Activated naive CD8-positive, alpha-beta T cell treated with anti-CD3 and anti-CD28 coated beads, Interleukin-2, amount 10 ng/mL, durations not matched to agents 7 days and 5 days (primary cell): ENCODE data around the gene PFKFB4. TPM values are rescaled to one million over a fixed set of nuclear protein-coding genes. Genes with fewer than 3 reads are reported as not detected.

Experiments
- ATAC-seq: fragments of 150-1000 bp; cut with Tn5 transposase; one replicate; pipeline ENCODE4 v1.10.0; 2021; ENCODE audit warnings: low read depth, moderate library complexity
- POLR2A ChIA-PET: fragments of 350-600 bp; sonication (Branson Sonifier 250); formaldehyde crosslinking; loops from one replicate; lab custom pipeline; 2021; ENCODE audit warnings: antibody characterized with exemption; lab: Charles Lee
- DNase-seq: peaks from one replicate; pipeline ENCODE4 v3.0.0; 2021
- H3K27ac Mint-ChIP-seq: one replicate; pipeline ENCODE4 v1.8.0; 2022; ENCODE audit warnings: mild to moderate bottlenecking, mixed read lengths
- H3K27me3 Mint-ChIP-seq: one replicate; pipeline ENCODE4 v1.8.0; 2022; ENCODE audit warnings: mild to moderate bottlenecking, moderate library complexity, mixed read lengths
- H3K36me3 Mint-ChIP-seq: one replicate; pipeline ENCODE4 v1.8.0; 2021; ENCODE audit warnings: mild to moderate bottlenecking, mixed read lengths
- H3K4me1 Mint-ChIP-seq: one replicate; pipeline ENCODE4 v1.8.0; 2021; ENCODE audit warnings: mixed read lengths
- H3K4me3 Mint-ChIP-seq: one replicate; pipeline ENCODE4 v1.8.0; 2022; ENCODE audit warnings: mild to moderate bottlenecking, moderate library complexity, mixed read lengths
- H3K9me3 Mint-ChIP-seq: one replicate; pipeline ENCODE4 v1.8.0; 2021; ENCODE audit warnings: mixed read lengths
- total RNA-seq, 2 experiments: library from RNA; stranded (reverse); gene quantifications; one replicate each; pipeline ENCODE4 v1.2.3, GENCODE V29; 2021

PFKFB4 gene
- total RNA-seq, 2 experiments from 2014 or later, result 56.8 to 60.7 TPM

GRCh38 chr3:48528048-48528447, 28.6 kb downstream of the PFKFB4 start:
- DNase-seq (no peak), ATAC-seq (no peak)
- H3K4me3 Mint-ChIP-seq, result no peak overlapping the region
- H3K9me3 Mint-ChIP-seq, result no peaks in the 10 kb centered on the region
- no peak overlapping the region for H3K27ac Mint-ChIP-seq
- peaks cover under 1% of the 10 kb centered on the region for H3K4me1 Mint-ChIP-seq
- H3K36me3 Mint-ChIP-seq, result peaks cover 53% of the 10 kb centered on the region
- POLR2A ChIA-PET, result no interaction called here
- H3K27me3 Mint-ChIP-seq, result no peaks in the 10 kb centered on the region

- H3K9me3 Mint-ChIP-seq, result no peaks in the 10 kb centered on the region
These were observed 31.6 kb downstream of the PFKFB4 start for GRCh38 chr3:48524970-48525369.

GRCh38 chr3:48521635-48522034, 35.0 kb downstream of the PFKFB4 start:
- Mint-ChIP-seq H3K9me3 (no peaks in the 10 kb centered on the region), H3K4me1 (peaks cover 28% of the 10 kb centered on the region), H3K27me3 (no peaks in the 10 kb centered on the region), H3K4me3 (no peak overlapping the region), H3K27ac (no peak overlapping the region), H3K36me3 (peaks cover 23% of the 10 kb centered on the region)
- no peak for DNase-seq
- POLR2A ChIA-PET, result no interaction called here
- no peak for ATAC-seq

More at GRCh38 chr3:48524970-48525369, 31.6 kb downstream of the PFKFB4 start:
- DNase-seq (no peak), ATAC-seq (no peak)
- no peaks in the 10 kb centered on the region for H3K27me3 Mint-ChIP-seq
- H3K36me3 Mint-ChIP-seq, result peaks cover 44% of the 10 kb centered on the region
- peak overlapping the region; percentile 21 for H3K27ac Mint-ChIP-seq
- POLR2A ChIA-PET, result no interaction called here
- H3K4me3 Mint-ChIP-seq, result no peak overlapping the region
- H3K4me1 Mint-ChIP-seq, result peaks cover 4% of the 10 kb centered on the region

- POLR2A ChIA-PET, result interaction anchor here (1.9 kb wide), 1 partner anchor 47 kb away, joined by 4 read pairs; no protein-coding TSS in a partner anchor
- no peaks in the 10 kb centered on the region for H3K9me3 Mint-ChIP-seq
- no peaks in the 10 kb centered on the region for H3K27me3 Mint-ChIP-seq
- H3K27ac Mint-ChIP-seq, result peak overlapping the region; percentile 70
- ATAC-seq (no peak), DNase-seq (no peak)
- H3K4me3 Mint-ChIP-seq, result peak overlapping the region; percentile 52
- peaks cover 48% of the 10 kb centered on the region for H3K4me1 Mint-ChIP-seq
- peaks cover 11% of the 10 kb centered on the region for H3K36me3 Mint-ChIP-seq
These were observed 37.3 kb downstream of the PFKFB4 start for GRCh38 chr3:48519277-48519643.

- Mint-ChIP-seq H3K9me3 (no peaks in the 10 kb centered on the region), H3K4me1 (peaks cover 53% of the 10 kb centered on the region), H3K36me3 (peaks cover 11% of the 10 kb centered on the region), H3K4me3 (peak overlapping the region; percentile 52), H3K27me3 (no peaks in the 10 kb centered on the region), H3K27ac (peak overlapping the region; percentile 70)
- ATAC-seq (peak; percentile 46), DNase-seq (no peak)
- POLR2A ChIA-PET, result interaction anchor here (1.9 kb wide), 1 partner anchor 47 kb away, joined by 4 read pairs; no protein-coding TSS in a partner anchor
These were observed 37.8 kb downstream of the PFKFB4 start for GRCh38 chr3:48518638-48519276.

- Mint-ChIP-seq H3K9me3 (no peaks in the 10 kb centered on the region), H3K4me3 (no peak overlapping the region), H3K4me1 (peaks cover 54% of the 10 kb centered on the region), H3K27ac (no peak overlapping the region), H3K36me3 (peaks cover 9% of the 10 kb centered on the region), H3K27me3 (no peaks in the 10 kb centered on the region)
- ATAC-seq (no peak), DNase-seq (no peak)
- POLR2A ChIA-PET, result interaction anchor here (1.9 kb wide), 1 partner anchor 46 kb away, joined by 4 read pairs; no protein-coding TSS in a partner anchor
These were observed 38.5 kb downstream of the PFKFB4 start for GRCh38 chr3:48518069-48518468.

- Mint-ChIP-seq H3K9me3 (no peaks in the 10 kb centered on the region), H3K4me3 (peak overlapping the region; percentile 53), H3K4me1 (peaks cover 54% of the 10 kb centered on the region), H3K27ac (peak overlapping the region; percentile 33), H3K27me3 (peaks cover 2% of the 10 kb centered on the region), H3K36me3 (peaks cover 3% of the 10 kb centered on the region)
- peak; percentile 47 for DNase-seq
- ATAC-seq, result peak; percentile 24
- POLR2A ChIA-PET, result no interaction called here
These were observed 40.0 kb downstream of the PFKFB4 start for GRCh38 chr3:48516571-48516970.

GRCh38 chr3:48514431-48515227, 42.0 kb downstream of the PFKFB4 start:
- POLR2A ChIA-PET, result interaction anchor here (0.9 to 1.5 kb wide), 5 partner anchors 27 to 79 kb away, joined by 3 to 5 read pairs (median 4); partner anchors contain the start of gene ATRIP
- H3K4me3 Mint-ChIP-seq, result peak overlapping the region; percentile 53
- peak; percentile 43 for DNase-seq
- ATAC-seq, result peak; percentile 74
- peaks cover 50% of the 10 kb centered on the region for H3K4me1 Mint-ChIP-seq
- H3K27me3 Mint-ChIP-seq, result peaks cover 3% of the 10 kb centered on the region
- no peaks in the 10 kb centered on the region for H3K9me3 Mint-ChIP-seq
- H3K27ac Mint-ChIP-seq, result peak overlapping the region; percentile 25
- peaks cover 5% of the 10 kb centered on the region for H3K36me3 Mint-ChIP-seq

- Mint-ChIP-seq H3K9me3 (no peaks in the 10 kb centered on the region), H3K36me3 (peaks cover 2% of the 10 kb centered on the region), H3K4me3 (no peak overlapping the region), H3K27ac (no peak overlapping the region), H3K27me3 (peaks cover 4% of the 10 kb centered on the region), H3K4me1 (peaks cover 39% of the 10 kb centered on the region)
- POLR2A ChIA-PET, result interaction anchor here (1.0 kb wide), 1 partner anchor 11 kb away, joined by 3 read pairs; no protein-coding TSS in a partner anchor
- no peak for ATAC-seq
- no peak for DNase-seq
These were observed 45.1 kb downstream of the PFKFB4 start for GRCh38 chr3:48511551-48511950.

- no peaks in the 10 kb centered on the region for H3K9me3 Mint-ChIP-seq
- DNase-seq, result peak; percentile 73
- POLR2A ChIA-PET, result interaction anchor here (0.6 to 3.3 kb wide), 9 partner anchors 19 to 107 kb away, joined by 3 to 27 read pairs (median 5); partner anchors contain the start of genes ATRIP, CCDC51 and TMA7
- H3K27me3 Mint-ChIP-seq, result peaks cover 4% of the 10 kb centered on the region
- ATAC-seq, result peak; percentile 81
- peak overlapping the region; percentile 73 for H3K27ac Mint-ChIP-seq
- H3K4me1 Mint-ChIP-seq, result peaks cover 36% of the 10 kb centered on the region
- peaks cover 2% of the 10 kb centered on the region for H3K36me3 Mint-ChIP-seq
- peak overlapping the region; percentile 7 for H3K4me3 Mint-ChIP-seq
These were observed 49.1 kb downstream of the PFKFB4 start for GRCh38 chr3:48507256-48508061.

- Mint-ChIP-seq H3K4me3 (no peak overlapping the region), H3K27me3 (peaks cover 2% of the 10 kb centered on the region), H3K36me3 (peaks cover 4% of the 10 kb centered on the region), H3K27ac (no peak overlapping the region), H3K4me1 (peaks cover 49% of the 10 kb centered on the region), H3K9me3 (no peaks in the 10 kb centered on the region)
- ATAC-seq (no peak), DNase-seq (no peak)
- POLR2A ChIA-PET, result interaction anchor here (0.7 to 3.8 kb wide), 8 partner anchors 33 to 66 kb away, joined by 3 to 41 read pairs (median 16); partner anchors contain the start of genes ATRIP, CCDC51 and TMA7
These were observed 50.6 kb downstream of the PFKFB4 start for GRCh38 chr3:48505968-48506504.

- DNase-seq (no peak), ATAC-seq (no peak)
- Mint-ChIP-seq H3K4me1 (peaks cover 48% of the 10 kb centered on the region), H3K9me3 (no peaks in the 10 kb centered on the region), H3K27me3 (peaks cover 2% of the 10 kb centered on the region), H3K36me3 (peaks cover 8% of the 10 kb centered on the region), H3K27ac (peak overlapping the region; percentile 70), H3K4me3 (peak overlapping the region; percentile 71)
- POLR2A ChIA-PET, result interaction anchor here (0.5 to 3.8 kb wide), 7 partner anchors 20 to 65 kb away, joined by 3 to 41 read pairs (median 10); partner anchors contain the start of genes ATRIP, CCDC51 and TMA7
These were observed 51.5 kb downstream of the PFKFB4 start for GRCh38 chr3:48505146-48505545.
